Measurements from ENCODE around the gene UBXN11.

The UBXN11 gene

GRCh38 chr1:26353976-26354820 is 47.8 kb upstream of the UBXN11 start, which contains the start of gene CRYBG2:
TSS of gene CRYBG2 (minus strand) at chr1:26354130. CDS start at chr1:26346657, 7,473 bp downstream.
- H3K79me2 ChIP-seq (ENCODE audit: insufficient read depth, low read length), result no peaks in the 10 kb centered on the region
- H3K4me1 ChIP-seq (ENCODE audit: insufficient read depth, low read length, severe bottlenecking), result no peaks in the 10 kb centered on the region
- H3K4me2 ChIP-seq (ENCODE audit: low read length), result no peak within 1 kb of the TSS
- TF ChIP-seq EZH2 (IDR thresholded peaks at IDR 0.05; ENCODE audit: borderline replicate concordance, low read length), result no peak
- TF ChIP-seq CTCF (IDR thresholded peaks at IDR 0.05; ENCODE audit: low read length), result no peak
- no peaks in the 10 kb centered on the region for H3K9me3 ChIP-seq (ENCODE audit: low read length)
- no peaks in the 10 kb centered on the region for H4K20me1 ChIP-seq (ENCODE audit: insufficient read depth, low read length)
- no peaks in the 10 kb centered on the region for H3K36me3 ChIP-seq (ENCODE audit: insufficient read depth, low read length)
- no peak within 1 kb of the TSS for H3K27ac ChIP-seq (ENCODE audit: low read depth, low read length, poor library complexity, severe bottlenecking)
- H3K27me3 ChIP-seq (ENCODE audit: insufficient read depth, low read length), result peaks cover 3% of the 10 kb centered on the region; the same call in 1 of the 2 replicates
- no peaks in the 10 kb centered on the region for H3K9me2 ChIP-seq (ENCODE audit: low read depth, low read length)
- H3K4me3 ChIP-seq (ENCODE audit: low read depth, low read length, poor library complexity, severe bottlenecking), result no peak within 1 kb of the TSS
- H2AFZ ChIP-seq (ENCODE audit: low read length), result no peak within 1 kb of the TSS
- H3K9ac ChIP-seq (ENCODE audit: low read length), result no peak within 1 kb of the TSS
- no peaks in the 10 kb centered on the region for H3F3A ChIP-seq (ENCODE audit: insufficient read depth, low read length)

GRCh38 chr1:26353210-26353859 is 46.9 kb upstream of the UBXN11 start:
- H4K20me1 ChIP-seq (ENCODE audit: insufficient read depth, low read length), result no peaks in the 10 kb centered on the region
- H3K4me2 ChIP-seq (ENCODE audit: low read length), result no peak overlapping the region
- no peak overlapping the region for H2AFZ ChIP-seq (ENCODE audit: low read length)
- no peaks in the 10 kb centered on the region for H3K4me1 ChIP-seq (ENCODE audit: insufficient read depth, low read length, severe bottlenecking)
- no peaks in the 10 kb centered on the region for H3K9me3 ChIP-seq (ENCODE audit: low read length)
- no peaks in the 10 kb centered on the region for H3F3A ChIP-seq (ENCODE audit: insufficient read depth, low read length)
- no peak overlapping the region for H3K27ac ChIP-seq (ENCODE audit: low read depth, low read length, poor library complexity, severe bottlenecking)
- no peak overlapping the region for H3K9ac ChIP-seq (ENCODE audit: low read length)
- no peak overlapping the region for H3K4me3 ChIP-seq (ENCODE audit: low read depth, low read length, poor library complexity, severe bottlenecking)
- H3K9me2 ChIP-seq (ENCODE audit: low read depth, low read length), result no peaks in the 10 kb centered on the region
- H3K36me3 ChIP-seq (ENCODE audit: insufficient read depth, low read length), result no peaks in the 10 kb centered on the region
- no peaks in the 10 kb centered on the region for H3K79me2 ChIP-seq (ENCODE audit: insufficient read depth, low read length)
- H3K27me3 ChIP-seq (ENCODE audit: insufficient read depth, low read length), result peaks cover 3% of the 10 kb centered on the region; the same call in 1 of the 2 replicates
- TF ChIP-seq CTCF (IDR thresholded peaks at IDR 0.05; ENCODE audit: low read length) (no peak), EZH2 (IDR thresholded peaks at IDR 0.05; ENCODE audit: borderline replicate concordance, low read length) (no peak)

- Histone ChIP-seq H3K9me3 (ENCODE audit: low read length) (no peaks in the 10 kb centered on the region), H3K4me3 (ENCODE audit: low read depth, low read length, poor library complexity, severe bottlenecking) (no peak overlapping the region), H3K4me2 (ENCODE audit: low read length) (no peak overlapping the region), H3K9me2 (ENCODE audit: low read depth, low read length) (no peaks in the 10 kb centered on the region), H3F3A (ENCODE audit: insufficient read depth, low read length) (no peaks in the 10 kb centered on the region), H3K4me1 (ENCODE audit: insufficient read depth, low read length, severe bottlenecking) (no peaks in the 10 kb centered on the region), H3K9ac (ENCODE audit: low read length) (no peak overlapping the region), H3K79me2 (ENCODE audit: insufficient read depth, low read length) (no peaks in the 10 kb centered on the region), H3K27ac (ENCODE audit: low read depth, low read length, poor library complexity, severe bottlenecking) (no peak overlapping the region), H2AFZ (ENCODE audit: low read length) (no peak overlapping the region), H4K20me1 (ENCODE audit: insufficient read depth, low read length) (no peaks in the 10 kb centered on the region), H3K27me3 (ENCODE audit: insufficient read depth, low read length) (peaks cover 3% of the 10 kb centered on the region; the same call in 1 of the 2 replicates), H3K36me3 (ENCODE audit: insufficient read depth, low read length) (no peaks in the 10 kb centered on the region)
- TF ChIP-seq EZH2 (IDR thresholded peaks at IDR 0.05; ENCODE audit: borderline replicate concordance, low read length), result no peak
- TF ChIP-seq CTCF (IDR thresholded peaks at IDR 0.05; ENCODE audit: low read length), result no peak
Observed at GRCh38 chr1:26352338-26352679, 45.9 kb upstream of the UBXN11 start.
